Measurements from ENCODE around the gene EYS.

GRCh38 chr6:65706436-65706835 is 590 bp downstream of the EYS start:
- TF ChIP-seq YY1 (IDR thresholded peaks at IDR 0.05; ENCODE audit: insufficient read depth, insufficient read length) = no peak
- no peak for TF ChIP-seq SUZ12 (IDR thresholded peaks at IDR 0.05; ENCODE audit: extremely low read depth, insufficient read depth, insufficient read length)
